GM18951 (cell line): ENCODE measurements around the gene SEMA4D.

Source experiments
- POLR2A ChIP-seq: IDR thresholded peaks from 4 replicates; pipeline ENCODE4 v1.6.1; 2011; ENCODE audit warnings: mild to moderate bottlenecking; ENCODE audit not compliant: insufficient read length, insufficient read depth; ENCODE audit errors: extremely low read depth
- in situ Hi-C: fragments of 300-500 bp; cut with MboI; formaldehyde crosslinking; loops from one replicate; pipeline ENCODE4 v1.12.0; 2022; ENCODE audit warnings: low sequenced_read_pairs, mixed read lengths, inconsistent platforms; ENCODE audit not compliant: unreplicated experiment

SEMA4D gene

DNA sequence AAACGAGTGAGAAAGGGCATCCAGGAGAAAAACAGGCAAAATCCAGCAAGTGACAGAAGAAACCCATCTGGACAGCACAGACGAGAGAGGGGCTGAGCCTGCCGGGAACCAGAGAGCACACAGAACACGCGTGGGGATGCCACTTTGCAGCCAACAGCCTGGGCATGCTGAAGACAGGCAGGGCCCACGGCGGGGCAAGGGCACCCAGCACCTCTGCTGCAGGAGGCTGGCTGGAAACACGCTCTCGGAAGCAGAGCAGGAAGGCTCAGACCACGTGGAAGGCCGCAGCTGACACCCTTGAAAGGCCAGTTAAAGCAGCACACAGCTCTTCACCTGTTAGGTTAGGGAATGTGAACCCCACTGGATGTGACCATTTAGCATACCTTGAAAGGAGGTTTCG lies 103.5 kb downstream of the SEMA4D start:
- no peak for TF ChIP-seq POLR2A
- in situ Hi-C loops = no loop called here

DNA sequence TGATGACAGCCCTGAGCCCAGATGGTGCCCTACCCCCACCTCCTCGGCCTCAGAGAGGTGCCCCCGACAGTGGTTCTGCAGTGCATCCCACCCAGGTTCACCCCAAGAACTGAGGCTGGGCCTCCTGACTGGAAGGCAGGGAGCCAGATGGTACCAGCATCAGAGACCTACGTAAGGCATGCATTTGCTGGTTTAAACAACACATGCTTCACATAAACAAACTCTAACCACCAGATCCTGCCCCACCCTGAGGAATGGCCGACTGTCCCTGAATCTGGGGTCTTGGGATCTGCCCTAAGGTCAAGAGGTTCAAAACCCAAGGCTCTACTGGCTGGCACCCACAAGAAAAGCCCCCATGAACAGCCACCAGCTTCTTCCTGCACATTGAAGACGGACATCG lies 106.3 kb downstream of the SEMA4D start:
- in situ Hi-C loops = no loop called here
- no peak for TF ChIP-seq POLR2A

- in situ Hi-C loops = no loop called here
- TF ChIP-seq POLR2A = no peak
These were observed 107.3 kb downstream of the SEMA4D start for GRCh38 chr9:89390578-89391116.

DNA sequence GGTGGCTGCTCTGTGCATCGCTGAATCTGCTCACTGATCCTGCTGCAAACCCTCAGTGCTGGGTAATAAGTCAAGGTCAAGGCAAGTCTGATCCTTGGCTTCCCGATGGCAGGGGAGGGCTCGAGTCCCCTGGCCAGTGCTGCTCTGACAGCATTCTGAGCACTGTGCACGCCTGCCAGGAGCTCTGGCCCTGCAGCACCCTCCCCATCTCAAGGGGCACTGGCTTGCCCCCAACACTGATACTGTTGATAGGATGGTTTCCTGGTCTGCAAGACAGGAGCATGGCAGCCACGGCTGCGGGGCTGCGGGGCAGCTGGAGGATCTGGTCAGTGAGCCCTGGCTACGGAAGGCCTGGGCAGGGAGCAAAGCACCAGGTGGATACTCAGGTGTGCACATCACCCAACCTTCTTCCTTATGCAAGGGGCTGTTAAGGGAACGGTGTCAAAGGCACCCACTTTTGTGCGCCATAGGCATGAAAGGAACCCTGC lies 107.8 kb downstream of the SEMA4D start:
- in situ Hi-C loops = no loop called here
- TF ChIP-seq POLR2A = no peak

GRCh38 chr9:89388868-89389177 lies 109.1 kb downstream of the SEMA4D start:
- in situ Hi-C loops = no loop called here
- TF ChIP-seq POLR2A = no peak

DNA sequence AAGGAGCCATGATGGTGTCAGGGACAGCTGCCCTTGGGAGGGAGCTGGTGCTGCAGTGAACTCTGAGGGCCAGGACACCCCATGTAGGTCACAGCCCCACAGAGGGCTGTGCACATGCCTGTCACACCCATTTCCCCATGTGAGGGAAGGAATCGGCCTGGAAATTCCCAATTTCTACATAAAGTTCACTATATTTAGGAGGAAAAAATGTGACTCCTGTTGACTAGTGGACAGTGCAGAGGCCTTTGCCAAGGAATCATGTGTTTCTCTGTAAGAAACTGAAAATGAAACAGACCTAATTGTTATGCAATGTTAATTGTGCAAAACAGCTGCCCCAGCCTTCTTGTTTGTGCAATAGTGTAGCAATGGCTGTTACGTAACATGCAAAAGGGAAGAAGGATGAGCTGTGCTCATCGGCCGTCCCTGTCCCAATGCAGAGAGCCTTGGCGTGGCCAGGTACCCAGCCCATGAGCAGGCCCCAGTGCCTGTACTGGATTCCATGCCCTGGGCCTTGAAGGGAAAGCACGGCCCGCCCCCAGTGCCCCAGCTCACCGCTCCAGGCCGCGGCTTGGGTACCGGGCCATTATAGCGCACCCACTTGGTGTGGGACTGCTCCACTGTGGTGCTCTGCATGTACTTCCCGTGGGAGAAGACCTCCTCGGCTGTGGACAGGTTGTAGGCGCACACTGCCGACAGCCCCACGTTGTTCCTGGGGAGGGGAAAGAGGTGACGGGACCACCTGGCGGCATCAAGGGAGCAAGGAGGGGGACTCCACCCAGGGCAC lies 109.6 kb downstream of the SEMA4D start:
- TF ChIP-seq POLR2A = no peak
- in situ Hi-C loops = no loop called here

DNA sequence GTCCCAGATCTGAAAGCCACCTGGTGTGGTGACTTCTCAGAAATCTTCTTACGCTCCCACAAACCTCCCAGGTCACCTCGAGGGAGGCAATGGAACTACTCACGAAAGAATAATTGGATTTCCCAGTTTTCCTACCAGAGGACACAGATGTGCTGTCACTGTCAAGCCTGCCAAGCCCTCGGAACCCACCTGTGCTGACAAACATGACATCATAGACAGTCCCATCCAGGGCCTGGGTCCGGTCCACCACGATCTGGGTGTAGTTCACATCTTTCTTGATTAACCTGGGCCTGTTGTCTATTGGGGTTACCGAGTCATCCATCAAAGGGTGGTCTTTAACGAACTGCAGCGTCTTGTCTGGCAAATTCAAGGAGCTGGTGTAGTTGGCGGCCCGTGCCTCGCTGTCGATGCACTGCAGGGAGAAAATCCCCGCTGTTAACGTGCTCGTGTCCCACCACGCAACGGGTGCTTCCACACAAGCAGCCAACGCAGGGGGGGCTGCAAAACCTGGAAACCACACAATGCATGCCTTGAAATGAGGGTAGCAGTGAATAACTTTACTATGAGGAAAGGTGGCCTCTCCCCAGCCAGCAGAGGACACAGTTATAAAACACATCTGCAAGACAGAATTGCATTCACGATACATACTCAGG lies 110.6 kb downstream of the SEMA4D start:
- in situ Hi-C loops = no loop called here
- TF ChIP-seq POLR2A = no peak

GRCh38 chr9:89386797-89387196 lies 111.1 kb downstream of the SEMA4D start:
- in situ Hi-C loops = no loop called here
- no peak for TF ChIP-seq POLR2A

DNA sequence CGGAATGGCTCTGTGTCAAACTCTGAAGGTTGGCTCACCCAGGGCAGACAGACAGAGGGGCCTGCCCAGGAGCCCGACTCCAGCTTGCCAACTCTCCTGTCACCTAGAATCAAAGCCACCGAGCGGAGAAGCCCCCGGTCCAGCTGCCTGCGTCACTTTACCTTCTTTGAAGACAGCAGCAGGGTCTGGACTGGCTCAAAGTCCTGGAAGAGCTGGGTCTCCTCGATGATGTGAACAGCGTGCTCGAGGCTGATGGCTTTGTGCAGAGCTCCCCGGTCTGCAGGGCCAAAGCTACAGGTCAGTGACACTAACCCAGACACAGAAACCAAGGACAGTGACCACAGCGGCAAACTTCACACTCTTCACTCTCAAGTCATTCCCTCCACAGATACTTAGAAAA lies 111.7 kb downstream of the SEMA4D start:
- no peak for TF ChIP-seq POLR2A

GRCh38 chr9:89384783-89385182 lies 113.1 kb downstream of the SEMA4D start:
- peak; percentile 19 for TF ChIP-seq POLR2A
- in situ Hi-C loops = no loop called here

More for the DNA sequence above, 111.7 kb downstream of the SEMA4D start:
- in situ Hi-C loops = no loop called here

- no peak for TF ChIP-seq POLR2A
- in situ Hi-C loops = no loop called here
These were observed 114.1 kb downstream of the SEMA4D start for GRCh38 chr9:89383721-89384300.

DNA sequence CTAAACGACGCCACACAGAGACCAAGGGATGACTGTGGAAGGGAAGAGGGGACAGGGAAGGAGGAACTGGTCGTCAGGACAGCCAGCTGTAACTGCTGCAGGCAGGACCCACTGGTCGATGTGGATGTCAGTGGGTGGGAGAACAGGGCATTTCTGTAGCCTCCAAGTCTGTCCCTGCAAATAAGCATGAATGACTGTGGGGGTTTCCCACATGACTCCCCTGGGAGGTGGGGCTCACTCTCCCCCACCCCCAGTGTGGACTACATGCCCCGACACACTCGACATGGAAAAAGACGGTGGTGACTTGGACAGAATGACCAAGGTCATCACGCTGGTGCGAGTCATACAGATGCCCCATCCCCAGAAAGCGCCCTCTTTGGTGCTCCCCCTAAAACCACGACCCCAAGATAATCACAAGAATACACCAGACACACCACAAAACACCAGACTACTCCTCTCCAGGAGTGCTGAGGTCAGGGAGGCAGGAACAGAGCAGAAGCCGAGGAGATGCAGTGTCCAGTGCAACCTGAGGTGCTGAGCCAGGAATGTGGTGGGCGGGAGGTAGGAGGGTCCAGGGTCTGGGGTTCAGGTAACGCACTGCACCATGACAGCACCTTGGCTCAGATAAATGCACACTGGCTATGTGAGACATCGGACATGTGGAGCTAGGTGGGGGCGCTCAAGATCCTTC lies 114.7 kb downstream of the SEMA4D start:
- TF ChIP-seq POLR2A = no peak
- in situ Hi-C loops = no loop called here

GRCh38 chr9:89382026-89382986 lies 115.6 kb downstream of the SEMA4D start:
- in situ Hi-C loops = no loop called here
- peak; percentile 13 for TF ChIP-seq POLR2A

GRCh38 chr9:89381308-89381609 lies 116.7 kb downstream of the SEMA4D start:
- no peak for TF ChIP-seq POLR2A
- in situ Hi-C loops = no loop called here
